ENCODE measurements around the gene OSBPL5.

DNA sequence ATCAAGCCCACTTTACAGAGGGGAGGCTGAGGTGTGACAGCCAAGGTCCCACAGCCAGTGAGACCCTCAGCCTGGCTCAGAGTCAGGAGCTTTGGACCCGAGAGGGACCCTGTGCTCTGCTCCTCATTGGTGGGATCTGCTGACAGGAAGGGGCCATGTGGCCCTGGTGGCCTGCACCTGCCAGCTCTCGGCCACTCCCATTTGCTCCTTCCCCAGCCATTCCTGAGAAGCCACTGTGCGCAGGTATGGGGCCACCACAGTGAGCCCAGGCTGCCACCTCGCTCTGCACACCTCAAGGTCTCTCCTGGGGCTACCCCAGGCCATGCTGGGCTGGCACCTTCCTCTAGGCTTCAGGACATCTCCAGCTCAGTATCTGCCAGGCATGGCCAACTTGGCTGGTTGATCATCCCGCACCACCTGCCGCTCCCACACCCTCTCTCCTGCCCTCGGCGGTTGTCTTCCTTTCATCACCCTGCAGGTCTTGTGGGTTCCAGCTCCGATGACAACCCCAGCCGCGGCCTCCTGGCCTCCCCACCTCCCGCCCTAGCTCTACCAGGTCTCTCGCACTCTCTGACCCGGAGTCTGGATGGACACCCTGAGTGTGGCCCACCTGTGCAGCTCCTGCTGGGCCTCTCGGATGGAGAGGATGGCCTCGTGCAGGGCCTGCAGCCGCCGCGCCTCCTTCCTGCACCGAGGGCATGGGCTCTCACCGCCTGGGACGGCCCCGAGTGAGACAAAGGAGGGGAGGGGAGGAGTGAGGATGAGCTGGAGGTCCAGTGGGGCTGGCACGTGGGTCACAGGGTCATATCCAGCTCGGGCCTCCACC, 75.7 kb downstream of the OSBPL5 start:
- TF ChIP-seq, protein P1, sequence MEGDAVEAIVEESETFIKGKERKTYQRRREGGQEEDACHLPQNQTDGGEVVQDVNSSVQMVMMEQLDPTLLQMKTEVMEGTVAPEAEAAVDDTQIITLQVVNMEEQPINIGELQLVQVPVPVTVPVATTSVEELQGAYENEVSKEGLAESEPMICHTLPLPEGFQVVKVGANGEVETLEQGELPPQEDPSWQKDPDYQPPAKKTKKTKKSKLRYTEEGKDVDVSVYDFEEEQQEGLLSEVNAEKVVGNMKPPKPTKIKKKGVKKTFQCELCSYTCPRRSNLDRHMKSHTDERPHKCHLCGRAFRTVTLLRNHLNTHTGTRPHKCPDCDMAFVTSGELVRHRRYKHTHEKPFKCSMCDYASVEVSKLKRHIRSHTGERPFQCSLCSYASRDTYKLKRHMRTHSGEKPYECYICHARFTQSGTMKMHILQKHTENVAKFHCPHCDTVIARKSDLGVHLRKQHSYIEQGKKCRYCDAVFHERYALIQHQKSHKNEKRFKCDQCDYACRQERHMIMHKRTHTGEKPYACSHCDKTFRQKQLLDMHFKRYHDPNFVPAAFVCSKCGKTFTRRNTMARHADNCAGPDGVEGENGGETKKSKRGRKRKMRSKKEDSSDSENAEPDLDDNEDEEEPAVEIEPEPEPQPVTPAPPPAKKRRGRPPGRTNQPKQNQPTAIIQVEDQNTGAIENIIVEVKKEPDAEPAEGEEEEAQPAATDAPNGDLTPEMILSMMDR (IDR thresholded peaks at IDR 0.05; ENCODE audit: low read depth, low read length, poor library complexity, severe bottlenecking): no peak
- TF ChIP-seq EZH2phosphoT487 (IDR thresholded peaks at IDR 0.05; ENCODE audit: borderline replicate concordance, low read length): no peak
